WERI-Rb-1 (cell line): ENCODE measurements around the gene CCDC87.

Experiments
- DNase-seq: peaks from one replicate; pipeline ENCODE4 v3.0.0-alpha.2; 2020
- H3K27ac ChIP-seq: fragments of 250-450 bp; sonication (Bioruptor Pico); 2 replicates; pipeline ENCODE4 v1.5.1; 2020; ENCODE audit warnings: mild to moderate bottlenecking, moderate library complexity
- H3K27me3 ChIP-seq: fragments of 250-450 bp; sonication (Bioruptor Pico); 2 replicates; pipeline ENCODE4 v1.5.1; 2021; ENCODE audit warnings: mild to moderate bottlenecking, low read depth, moderate library complexity; ENCODE audit not compliant: insufficient read depth, severe bottlenecking
- H3K36me3 ChIP-seq: fragments of 250-450 bp; sonication (Bioruptor Pico); 2 replicates; pipeline ENCODE4 v1.5.1; 2020; ENCODE audit warnings: mild to moderate bottlenecking, moderate library complexity
- H3K4me3 ChIP-seq: 2 replicates; pipeline ENCODE4 v1.5.1; 2011; ENCODE audit warnings: low read depth, mild to moderate bottlenecking, control low read depth, low read length
- H3K9me3 ChIP-seq: fragments of 250-450 bp; sonication (Bioruptor Pico); 2 replicates; pipeline ENCODE4 v1.5.1; 2021; ENCODE audit warnings: mild to moderate bottlenecking, moderate library complexity; ENCODE audit not compliant: severe bottlenecking
- CTCF ChIP-seq: IDR thresholded peaks from 2 replicates; pipeline ENCODE4 v1.5.1; 2011; ENCODE audit warnings: low read depth, mild to moderate bottlenecking, control low read depth, inconsistent platforms, low read length

Gene CCDC87

GRCh38 chr11:66557733-66558326 is 35.0 kb downstream of the CCDC87 start:
- TF ChIP-seq CTCF, result no peak
- H3K27me3 ChIP-seq, result no peaks in the 10 kb centered on the region
- H3K36me3 ChIP-seq, result peaks cover 10% of the 10 kb centered on the region
- H3K27ac ChIP-seq, result no peak overlapping the region
- DNase-seq, result no peak
- no peaks in the 10 kb centered on the region for H3K9me3 ChIP-seq
- H3K4me3 ChIP-seq, result no peak overlapping the region

GRCh38 chr11:66556086-66556485 is 36.8 kb downstream of the CCDC87 start:
- no peak for TF ChIP-seq CTCF
- no peak overlapping the region for H3K27ac ChIP-seq
- no peak for DNase-seq
- H3K4me3 ChIP-seq, result no peak overlapping the region
- no peaks in the 10 kb centered on the region for H3K9me3 ChIP-seq
- no peaks in the 10 kb centered on the region for H3K27me3 ChIP-seq
- H3K36me3 ChIP-seq, result no peaks in the 10 kb centered on the region

- no peak for DNase-seq
- Histone ChIP-seq H3K4me3 (no peak overlapping the region), H3K27me3 (no peaks in the 10 kb centered on the region), H3K36me3 (no peaks in the 10 kb centered on the region), H3K9me3 (no peaks in the 10 kb centered on the region), H3K27ac (no peak overlapping the region)
- no peak for TF ChIP-seq CTCF
These were observed 37.4 kb downstream of the CCDC87 start for GRCh38 chr11:66555416-66555815.

GRCh38 chr11:66554602-66555001 is 38.3 kb downstream of the CCDC87 start:
- Histone ChIP-seq H3K4me3 (no peak overlapping the region), H3K9me3 (no peaks in the 10 kb centered on the region), H3K27me3 (no peaks in the 10 kb centered on the region), H3K36me3 (no peaks in the 10 kb centered on the region), H3K27ac (no peak overlapping the region)
- no peak for TF ChIP-seq CTCF
- no peak for DNase-seq

GRCh38 chr11:66550887-66551286 is 42.0 kb downstream of the CCDC87 start:
- Histone ChIP-seq H3K36me3 (no peaks in the 10 kb centered on the region), H3K27ac (no peak overlapping the region), H3K4me3 (no peak overlapping the region), H3K9me3 (no peaks in the 10 kb centered on the region), H3K27me3 (no peaks in the 10 kb centered on the region)
- no peak for DNase-seq
- no peak for TF ChIP-seq CTCF

- Histone ChIP-seq H3K9me3 (no peaks in the 10 kb centered on the region), H3K4me3 (no peak overlapping the region), H3K36me3 (no peaks in the 10 kb centered on the region), H3K27me3 (no peaks in the 10 kb centered on the region), H3K27ac (no peak overlapping the region)
- TF ChIP-seq CTCF, result no peak
- no peak for DNase-seq
These were observed 43.2 kb downstream of the CCDC87 start for GRCh38 chr11:66549696-66550095.
